ENCODE measurements around the gene KRABD2.
"Not testable (repeated sequence)": the region's sequence is repeated elsewhere in the genome, so short reads cannot be mapped to it uniquely, and the experiment has no call there.

The KRABD2 gene

DNA sequence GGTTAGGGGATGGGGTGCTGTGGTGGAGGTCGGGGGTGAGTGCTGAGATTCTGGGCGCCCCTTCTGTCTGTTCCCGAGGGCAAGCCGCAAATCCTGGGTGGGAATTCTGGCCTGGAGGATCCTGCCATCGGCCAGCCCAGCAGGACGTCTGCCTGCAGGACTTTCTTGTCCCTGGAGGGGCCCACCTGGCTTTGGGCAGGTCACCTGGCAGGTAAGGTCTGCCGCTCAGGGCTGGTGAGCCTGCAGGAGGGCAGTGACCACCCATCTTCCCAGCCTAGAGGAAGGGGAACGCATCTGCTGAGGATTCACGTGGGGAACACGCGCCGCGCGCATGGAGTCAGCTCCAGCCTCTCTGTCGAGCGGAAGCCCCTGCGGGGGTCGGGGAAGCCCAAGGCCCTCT, 15.8 kb upstream of the KRABD2 start:
- DNase-seq = no peak

DNA sequence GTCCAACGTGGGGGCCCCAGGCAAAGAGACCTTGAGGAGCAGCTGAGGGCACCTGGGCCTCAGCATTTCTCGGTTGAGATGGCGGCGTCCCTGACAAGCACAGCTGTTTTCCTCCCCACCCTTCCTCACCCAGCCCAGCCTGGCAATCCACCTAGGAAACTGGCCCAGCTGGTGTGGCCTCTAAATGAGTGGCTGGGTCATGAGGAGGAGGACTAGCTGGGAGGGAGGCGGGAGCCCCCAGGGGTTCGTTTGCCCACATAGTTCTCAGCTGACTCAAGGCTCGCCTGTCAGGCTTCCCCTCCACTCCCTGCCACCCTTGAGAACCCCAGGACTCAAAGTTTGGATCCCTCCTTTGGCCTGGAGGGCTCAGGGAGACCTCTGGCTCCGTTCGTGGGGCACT, 15.2 kb upstream of the KRABD2 start:
- DNase-seq = no peak

DNA sequence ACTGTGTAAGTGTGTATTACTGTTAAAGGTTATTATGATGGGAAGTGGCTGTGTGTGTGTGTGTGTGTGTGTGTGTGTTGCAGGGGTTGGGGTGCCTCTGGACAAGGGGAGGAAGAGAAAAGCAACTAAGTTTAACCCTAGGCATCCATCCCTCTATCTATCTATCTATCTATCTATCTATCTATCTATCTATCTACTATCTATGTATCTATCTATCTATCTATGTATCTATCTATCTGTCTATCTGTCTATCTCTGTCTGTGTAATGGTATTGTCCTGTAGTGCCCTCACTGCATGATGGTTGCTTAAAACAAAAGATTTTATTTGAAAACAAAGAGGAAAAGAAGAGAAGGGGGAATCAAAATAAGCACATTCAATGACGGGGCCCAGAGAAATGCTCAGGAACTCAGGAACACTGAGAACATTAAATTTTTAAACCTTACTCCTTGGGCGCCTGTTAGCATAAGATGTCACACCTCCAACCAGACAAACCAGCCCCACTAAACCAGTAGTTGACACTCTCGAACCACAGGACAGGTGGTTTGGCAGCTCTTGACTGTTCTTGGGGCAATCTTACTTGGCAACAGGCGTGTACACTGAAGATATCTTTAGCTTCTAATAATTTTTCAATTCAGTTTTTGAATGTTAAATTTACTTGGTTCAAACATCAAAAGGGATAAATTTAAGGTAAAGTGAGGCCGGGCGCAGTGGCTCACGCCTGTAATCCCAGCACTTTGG, 11.6 kb upstream of the KRABD2 start:
- DNase-seq = no peak

DNA sequence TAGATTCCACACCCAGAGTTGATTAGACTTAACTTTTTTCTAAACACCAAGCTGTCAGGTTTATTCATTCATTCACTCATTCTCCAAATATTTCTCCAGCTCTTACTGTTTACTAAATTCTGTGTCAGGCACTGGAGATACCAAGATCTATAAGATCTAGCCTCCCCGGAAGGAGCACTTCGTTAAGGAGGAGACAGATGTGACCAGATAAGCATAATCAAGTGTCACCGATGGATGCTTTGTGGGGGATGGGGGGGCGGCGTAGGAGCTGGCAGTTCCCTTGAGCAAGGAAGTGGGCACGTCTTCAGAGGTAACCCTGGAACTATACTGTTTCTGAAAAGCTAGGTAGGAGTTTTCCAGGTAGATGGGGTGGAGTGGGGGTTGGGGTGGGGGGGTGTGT, 10.3 kb upstream of the KRABD2 start:
- no peak for DNase-seq

DNA sequence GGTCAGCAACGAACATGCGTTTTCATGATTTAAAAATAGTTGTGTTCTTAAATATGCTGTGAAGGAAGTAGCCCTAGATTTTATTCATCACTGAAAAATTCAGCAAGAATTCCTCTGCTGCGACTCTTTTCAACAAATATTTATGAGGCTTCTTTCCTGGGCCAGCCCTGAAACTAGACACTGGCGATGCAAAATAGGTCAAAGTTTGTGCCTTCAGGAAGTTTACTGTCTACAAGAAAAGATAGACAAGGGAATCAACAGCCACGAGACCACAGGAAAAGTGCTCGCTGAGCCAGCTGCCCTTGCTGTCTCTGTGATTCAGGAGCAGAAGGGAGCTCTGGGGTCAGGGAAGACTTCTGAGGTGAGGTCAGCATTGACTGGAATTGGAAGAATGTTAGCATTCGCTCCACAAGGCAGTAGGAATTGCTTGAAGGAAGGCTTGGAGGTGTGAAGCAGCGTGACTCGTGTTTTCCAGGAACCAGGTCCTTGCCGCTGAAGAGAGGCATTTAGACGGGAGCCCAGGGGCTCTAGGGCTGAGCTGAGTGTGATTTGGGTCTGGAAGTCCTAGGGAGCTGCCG, 8.4 kb upstream of the KRABD2 start:
- DNase-seq = no peak

DNA sequence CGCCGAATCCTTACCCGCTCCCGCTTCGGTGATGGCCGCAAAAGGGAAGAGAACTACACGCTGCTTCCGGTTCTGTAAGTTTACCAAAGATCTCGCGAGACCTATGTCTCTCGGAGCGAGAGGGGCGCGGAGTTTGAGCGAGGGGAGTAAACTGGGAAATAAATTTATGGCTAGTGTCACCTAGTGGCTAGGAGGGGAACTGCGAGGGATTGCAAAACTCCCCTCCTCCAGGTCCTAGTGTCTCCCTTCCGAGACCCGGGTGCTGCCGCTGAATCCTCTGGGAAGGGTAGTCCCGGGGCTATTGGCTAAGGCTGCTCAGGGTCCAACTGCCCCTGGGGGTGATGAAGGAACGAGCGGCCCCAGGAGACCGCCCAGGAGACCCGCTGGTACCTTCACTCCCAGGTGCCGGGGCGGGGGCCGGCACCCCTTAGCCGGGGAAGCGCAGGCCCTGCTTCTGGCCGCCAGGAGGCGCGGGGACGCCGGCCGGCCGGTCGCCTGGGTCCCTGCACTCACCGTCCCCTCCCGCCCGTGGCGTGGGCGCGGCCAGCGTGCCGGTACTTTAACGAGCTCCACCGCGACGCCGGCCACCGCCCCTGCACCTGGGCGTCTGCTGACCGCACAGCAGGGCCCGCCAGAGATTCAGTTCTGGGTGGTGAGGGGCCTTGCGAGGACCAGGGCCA, 6.8 kb upstream of the KRABD2 start, which contains the start of gene RPL26:
Gene RPL26, minus strand, starts transcription at position 51 of the 680 bp plus-strand sequence. CDS start 883 bp downstream, outside the sequence.
- DNase-seq = peak; percentile 99

DNA sequence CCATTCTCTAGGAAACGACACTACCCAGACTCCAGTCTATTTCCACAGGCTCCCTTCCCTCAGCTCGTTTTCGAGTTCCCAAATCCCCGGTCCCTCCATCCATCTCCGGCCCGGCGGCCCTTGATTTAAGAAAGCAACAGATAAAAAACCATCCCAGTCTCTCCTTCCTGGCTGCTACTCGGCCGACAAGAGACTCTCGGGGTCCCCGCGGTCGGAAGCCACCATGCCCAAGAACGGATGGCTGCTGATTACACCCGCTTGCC, 6.3 kb upstream of the KRABD2 start:
- DNase-seq = no peak

DNA sequence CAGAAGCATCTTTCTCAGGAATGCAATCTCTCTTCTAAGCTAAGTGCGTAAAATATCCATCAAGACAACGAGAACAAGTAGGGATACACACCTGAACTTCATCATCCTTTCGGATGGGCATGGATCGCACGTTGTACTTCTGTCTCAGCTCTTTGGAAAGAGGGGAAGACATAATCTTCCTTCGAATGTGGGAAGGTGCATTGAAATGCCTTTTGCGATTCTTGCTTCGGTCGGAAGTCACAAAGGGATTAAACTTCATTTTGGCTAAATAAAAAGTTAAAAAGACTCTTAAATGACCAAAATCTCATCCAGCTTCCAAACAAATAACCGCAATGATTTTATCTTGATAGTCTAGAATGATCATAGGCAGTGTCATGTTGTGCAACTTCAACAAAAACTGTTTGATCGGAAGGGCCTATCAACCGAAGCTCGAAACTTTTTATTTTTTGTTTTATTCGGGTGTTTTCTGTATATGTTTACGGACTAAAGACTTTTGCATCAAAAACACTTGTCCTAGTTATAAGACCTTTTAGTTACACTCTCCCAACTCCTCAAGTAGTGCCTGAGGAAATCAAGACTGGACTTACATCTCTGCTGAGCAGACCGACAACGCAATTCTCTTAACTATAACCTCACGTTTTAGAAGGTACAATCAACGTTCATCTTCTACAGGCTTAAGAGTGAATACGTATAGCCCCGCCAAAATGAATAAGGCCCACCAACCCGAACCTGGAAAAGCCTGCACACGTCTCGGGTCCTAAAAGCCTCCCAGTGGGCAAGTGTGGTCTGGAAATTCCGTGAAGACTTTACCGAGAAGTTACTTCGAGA, 5.8 kb upstream of the KRABD2 start:
- no peak for DNase-seq

DNA sequence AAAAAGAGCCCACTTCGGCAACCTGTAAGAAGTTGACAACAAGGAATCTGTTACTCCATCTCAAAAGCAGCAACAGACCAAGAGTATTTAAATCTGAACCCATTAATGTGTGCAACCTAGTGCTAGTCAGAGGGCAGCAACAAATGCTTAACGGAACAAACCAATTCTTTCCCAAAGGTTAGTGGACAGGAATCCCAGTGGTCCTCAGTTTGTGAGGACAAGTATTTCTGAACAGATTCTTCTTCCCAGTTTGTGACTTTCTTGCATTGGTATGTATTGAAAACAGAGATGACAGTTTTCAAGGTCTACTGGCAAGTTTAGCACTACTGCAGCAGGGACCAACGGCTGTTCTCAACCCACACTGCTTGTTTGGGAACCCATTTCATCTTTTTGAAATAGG, 3.5 kb upstream of the KRABD2 start:
- no peak for DNase-seq

DNA sequence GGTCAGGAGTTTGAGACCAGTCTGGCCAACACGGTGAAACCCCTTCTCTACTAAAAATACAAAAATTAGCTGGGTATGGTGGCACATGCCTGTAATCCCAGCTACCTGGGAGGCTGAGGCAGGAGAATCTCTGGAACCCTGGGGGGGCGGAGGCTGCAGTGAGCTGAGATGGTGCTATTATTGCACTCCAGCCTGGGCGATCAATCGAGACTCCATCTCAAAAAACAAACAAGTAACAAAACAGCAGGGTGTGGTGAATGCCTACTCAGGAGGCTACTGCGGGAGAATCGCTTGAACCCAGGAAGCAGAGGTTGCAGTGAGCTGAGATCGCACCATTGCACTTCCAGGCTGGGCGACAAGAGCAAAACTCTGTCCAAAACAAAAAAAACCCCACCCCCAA, 1.6 kb upstream of the KRABD2 start:
- DNase-seq = not testable (repeated sequence)

DNA sequence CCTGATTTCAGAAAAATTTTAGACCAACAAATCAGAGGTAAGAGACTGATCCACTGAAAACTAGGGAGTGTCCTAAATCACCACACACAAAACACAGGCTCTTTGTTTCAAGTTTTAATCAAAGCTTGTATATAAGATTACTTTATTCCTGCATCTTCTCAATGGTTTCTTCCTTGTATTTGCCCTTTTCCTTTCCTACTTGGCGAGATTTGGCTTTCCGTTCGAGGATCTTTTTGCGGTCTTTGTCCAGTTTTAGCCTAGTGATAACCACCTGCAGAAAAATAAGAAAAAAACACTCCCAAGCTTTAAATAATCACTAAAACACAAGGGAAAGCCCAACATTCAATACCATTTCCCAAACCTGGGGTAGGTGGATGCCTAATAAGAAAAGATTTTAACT, 918 bp upstream of the KRABD2 start:
- DNase-seq = no peak

DNA sequence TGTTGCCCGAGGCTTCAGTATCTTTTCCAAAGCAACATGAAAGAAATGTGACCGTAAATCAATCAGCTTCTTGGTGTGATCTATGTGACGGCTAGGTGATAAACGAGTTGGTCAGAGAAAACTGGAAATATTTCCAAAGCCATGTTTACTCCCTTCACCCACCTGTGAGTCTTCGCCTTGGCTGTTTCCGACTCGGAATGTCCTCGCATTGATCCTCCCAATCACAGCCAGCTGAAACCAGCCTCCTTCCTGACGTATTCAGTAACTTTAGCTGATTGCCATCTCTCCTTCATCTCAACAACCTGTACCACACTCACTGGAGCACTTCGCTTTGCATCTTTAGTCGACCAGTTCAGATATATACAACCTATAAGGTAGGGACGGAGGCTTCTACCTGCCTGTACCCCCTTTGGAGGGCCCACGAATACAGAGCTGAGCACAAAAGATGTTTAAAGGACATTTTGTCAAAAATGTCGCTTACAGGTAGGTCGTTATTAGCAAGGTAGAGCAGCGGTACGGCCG, 705 bp downstream of the KRABD2 start:
- DNase-seq = peak; percentile 58

DNA sequence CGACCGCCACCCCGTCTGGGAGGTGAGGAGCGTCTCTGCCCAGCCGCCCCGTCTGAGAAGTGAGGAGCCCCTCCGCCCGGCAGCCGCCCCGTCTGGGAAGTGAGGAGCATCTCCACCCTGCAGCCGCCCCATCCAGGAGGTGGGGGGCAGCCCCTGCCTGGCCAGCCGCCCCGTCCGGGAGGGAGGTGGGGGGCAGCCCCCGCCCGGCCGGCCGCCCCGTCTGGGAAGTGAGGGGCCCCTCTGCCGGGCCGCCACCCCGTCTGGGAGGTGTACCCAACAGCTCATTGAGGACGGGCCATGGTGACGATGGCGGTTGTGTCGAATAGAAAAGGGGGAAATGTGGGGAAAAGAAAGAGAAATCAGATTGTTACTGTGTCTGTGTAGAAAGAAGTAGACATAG, 2.6 kb downstream of the KRABD2 start:
- not testable (repeated sequence) for DNase-seq

DNA sequence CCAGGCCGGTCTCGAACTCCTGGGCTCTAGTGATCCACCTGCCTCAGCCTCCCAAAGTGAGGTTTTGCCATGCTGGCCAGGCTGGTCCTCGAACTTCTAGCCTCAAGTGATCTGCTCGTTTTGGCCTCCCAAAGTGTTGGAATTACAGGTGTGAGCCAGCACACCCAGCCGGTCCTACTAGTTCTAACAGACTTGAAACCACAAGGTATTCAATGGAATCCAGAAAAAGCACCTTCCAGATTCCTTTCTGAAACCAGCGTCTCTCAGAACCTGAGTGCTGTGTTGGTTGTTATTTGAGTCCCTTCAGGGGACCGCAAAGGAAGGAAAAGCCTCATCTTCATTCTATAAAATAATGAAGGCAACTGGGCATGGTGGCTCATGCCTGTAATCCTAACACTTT, 4.1 kb downstream of the KRABD2 start:
- DNase-seq = no peak

DNA sequence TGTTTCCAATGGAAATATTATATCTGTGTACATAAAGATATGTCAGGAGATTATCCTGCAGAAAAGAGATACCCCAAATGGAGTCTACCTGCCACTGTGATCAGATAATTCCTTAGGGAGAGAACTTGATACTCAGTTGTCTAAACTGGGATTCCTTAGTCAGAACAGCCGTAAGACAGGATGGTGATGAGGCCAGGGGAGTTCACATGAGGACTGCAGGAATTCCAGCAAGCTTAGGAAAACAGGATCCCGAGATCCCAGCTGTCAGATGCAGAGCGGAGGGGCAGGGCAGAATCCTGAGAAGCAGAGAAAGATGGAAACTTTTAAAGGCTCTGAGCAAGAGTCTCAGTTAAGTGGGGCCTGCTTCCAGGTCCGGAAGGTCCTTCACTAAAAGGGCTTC, 4.7 kb downstream of the KRABD2 start:
- DNase-seq = no peak

DNA sequence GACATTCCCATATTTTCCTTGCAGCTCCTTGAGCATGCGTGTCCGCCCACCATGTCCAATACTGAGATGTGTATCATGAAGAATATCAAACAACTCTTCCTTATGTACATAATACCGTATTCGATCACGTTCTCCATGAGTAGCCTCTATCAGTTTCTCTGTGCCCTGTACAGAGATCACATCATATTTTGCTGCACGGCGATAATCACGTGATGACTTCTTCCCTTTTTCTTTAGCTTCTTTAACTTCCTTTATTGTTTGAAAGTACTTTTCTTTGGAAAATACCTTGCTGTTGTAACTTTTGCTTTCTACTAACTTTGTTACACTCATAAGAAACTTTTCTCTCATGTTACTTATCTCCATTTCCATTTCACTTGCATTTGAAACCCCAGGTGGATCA, 6.6 kb downstream of the KRABD2 start:
- DNase-seq = no peak

DNA sequence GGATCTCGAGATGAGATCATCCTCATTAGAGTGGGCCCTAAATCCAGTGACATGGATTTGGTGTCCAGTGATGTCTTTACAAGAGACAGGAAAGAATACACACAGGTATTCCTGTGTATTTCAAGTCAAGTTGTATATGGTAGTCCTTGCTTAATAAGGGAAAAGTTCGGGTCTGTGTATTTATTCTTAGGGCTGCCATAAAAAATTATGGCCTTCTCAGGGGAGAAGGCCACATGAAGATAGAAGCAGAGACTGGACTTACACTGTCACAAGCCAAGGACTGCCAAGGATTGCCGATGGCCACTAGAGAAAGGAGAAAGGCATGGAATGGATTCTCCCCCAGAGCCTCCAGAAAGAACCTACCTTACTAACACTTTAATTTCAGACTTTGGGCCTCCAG, 8.3 kb downstream of the KRABD2 start:
- no peak for DNase-seq

DNA sequence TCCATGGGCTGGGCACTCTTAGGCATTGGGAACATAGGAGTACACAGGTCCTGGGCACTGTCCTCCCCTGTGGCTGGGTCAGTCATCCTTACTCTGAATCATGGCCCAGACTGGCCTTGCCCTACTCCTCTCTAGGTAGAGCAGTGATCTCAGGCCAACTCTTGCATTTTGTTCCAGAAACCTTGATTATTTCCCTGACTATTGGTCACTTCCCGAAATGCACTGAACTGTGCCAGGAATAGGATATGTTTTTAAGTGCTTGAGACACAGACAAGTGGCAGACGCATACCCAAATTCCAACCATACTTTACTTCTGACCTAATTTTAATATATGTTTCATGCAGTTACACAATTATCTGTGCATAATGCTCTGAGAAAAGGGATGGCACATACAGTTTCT, 10.3 kb downstream of the KRABD2 start:
- DNase-seq = no peak

DNA sequence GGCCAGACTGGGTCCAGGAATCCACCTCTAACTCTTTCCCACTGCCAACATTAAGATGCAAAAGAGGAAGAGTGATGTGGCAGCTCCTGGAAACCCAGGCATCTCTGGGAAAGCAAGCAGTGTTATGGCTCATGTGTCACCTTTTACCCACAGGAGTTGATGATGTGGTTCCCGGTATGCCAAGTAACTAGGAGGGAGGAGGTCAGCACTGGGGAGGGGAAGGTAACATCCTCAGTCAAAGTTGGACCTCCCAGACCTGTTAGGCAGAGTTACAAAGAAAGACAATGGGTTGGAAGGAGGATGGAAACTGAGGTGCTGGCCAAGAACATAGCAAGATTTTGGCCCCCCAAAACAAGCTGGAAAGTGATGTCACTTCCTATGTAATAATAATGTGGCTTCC, 11.4 kb downstream of the KRABD2 start:
- no peak for DNase-seq

DNA sequence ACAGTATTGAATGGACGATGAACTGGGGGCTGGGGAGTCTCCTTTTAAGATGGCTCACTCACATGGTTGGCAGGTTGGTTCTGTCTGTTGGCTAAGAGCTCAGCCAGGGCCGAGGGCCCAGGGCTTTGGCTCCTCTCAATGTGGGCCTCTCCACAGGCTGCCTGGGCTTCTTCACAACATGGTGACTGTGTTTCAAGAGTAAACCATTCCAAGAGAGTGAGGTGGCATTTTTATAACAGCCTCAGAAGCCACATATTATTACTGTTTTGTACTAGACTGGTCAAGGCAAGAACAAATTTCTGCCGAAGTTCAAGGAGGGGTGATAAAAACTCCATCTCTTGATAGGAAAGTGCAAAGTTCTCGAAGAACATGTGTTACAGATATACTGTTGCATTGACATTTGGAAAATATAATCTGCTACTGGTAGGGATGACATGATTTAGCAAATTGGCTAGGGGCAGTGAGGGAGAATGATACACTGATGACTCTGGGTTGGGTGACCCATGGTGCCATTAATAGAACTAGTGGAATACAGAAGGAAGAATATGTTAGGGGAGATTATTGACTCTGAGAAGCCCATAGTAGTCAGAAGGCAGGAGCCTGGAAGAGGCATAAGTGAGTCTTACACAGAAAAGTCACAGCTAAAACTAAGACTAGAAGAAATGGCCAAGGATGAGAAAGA, 13.7 kb downstream of the KRABD2 start:
- no peak for DNase-seq

DNA sequence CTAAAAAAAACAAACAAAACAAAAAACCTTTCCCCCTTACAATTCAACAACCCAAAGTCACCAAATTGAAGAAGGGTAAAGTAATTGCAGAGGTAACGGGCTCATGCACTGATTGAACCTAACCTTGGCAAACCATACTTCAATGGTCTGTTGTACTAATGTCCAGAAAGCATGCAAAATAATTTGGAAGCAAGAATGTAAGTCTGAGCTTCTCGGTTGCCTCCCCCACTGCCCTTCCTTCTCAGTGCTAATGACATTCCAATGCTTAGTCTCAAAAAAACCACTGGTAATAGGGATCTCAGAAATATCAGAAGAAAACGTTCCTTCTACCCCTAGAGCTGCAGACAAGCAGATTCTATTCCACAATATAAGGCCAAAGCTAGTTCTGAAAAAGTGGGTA, 15.8 kb downstream of the KRABD2 start:
- DNase-seq = no peak

DNA sequence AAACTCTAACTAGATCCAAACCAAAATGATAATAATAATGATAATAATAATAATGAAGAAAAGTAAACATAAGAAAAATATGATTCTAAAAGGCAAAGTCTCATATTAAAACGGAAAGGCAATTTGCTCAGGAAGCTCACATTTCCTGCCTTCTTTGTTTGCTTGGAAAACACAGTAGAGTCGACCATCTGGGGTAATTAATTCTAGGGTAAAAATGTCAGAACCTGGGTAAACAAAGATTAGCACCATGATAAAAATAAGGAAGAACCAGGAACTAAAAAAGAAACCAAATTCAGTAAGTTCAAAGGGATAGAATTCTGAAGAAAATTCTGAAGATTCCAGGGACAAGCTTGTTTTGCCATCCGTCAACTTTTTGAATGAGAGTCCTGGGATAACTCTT, 16.2 kb downstream of the KRABD2 start:
- DNase-seq = no peak

DNA sequence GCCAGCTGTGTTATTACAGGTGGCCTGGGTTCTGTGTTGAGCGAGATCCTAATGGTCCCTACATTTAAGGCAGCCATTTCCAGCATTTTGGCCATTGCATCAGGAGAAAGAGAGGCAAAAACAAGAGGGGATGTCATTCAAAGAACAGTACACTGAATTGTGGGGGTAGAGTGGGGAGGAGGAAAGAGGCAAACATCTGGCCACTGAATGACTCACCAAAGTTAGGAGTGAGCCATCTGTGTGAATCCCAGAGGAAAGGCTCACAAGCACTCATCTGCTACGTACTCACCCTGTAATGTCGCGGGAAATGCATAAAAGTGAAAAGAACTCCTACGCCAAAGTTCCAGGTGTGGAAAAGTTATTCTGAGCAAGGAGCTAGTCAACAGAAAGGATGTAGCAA, 16.7 kb downstream of the KRABD2 start:
- DNase-seq = no peak

Data from NCI-H1105 (cell line).